Thyroid gland (tissue), 4 donors: Measurements from ENCODE around the gene EEFSEC.

ENCODE experiments used
- CTCF ChIP-seq, 6 experiments: fragments of 200-600 bp in 3 of 6; fragments of 450-650 bp in 3 of 6; sonication (generic) in 3 of 6; IDR thresholded peaks; one replicate each; pipeline ENCODE4 v1.5.1; 2016 to 2019; ENCODE audit warnings: antibody characterized with exemption in 6 of 6, mild to moderate bottlenecking in 2 of 6, inconsistent platforms in 1 of 6, moderate library complexity in 1 of 6
- POLR2A ChIP-seq, 2 donors: fragments of 450-650 bp; IDR thresholded peaks; one replicate each; pipeline ENCODE4 v1.6.1; 2017; ENCODE audit warnings: antibody characterized with exemption in 2 of 2, mild to moderate bottlenecking in 2 of 2, moderate library complexity in 1 of 2

GRCh38 chr3:128367761-128368160, 214.5 kb downstream of the EEFSEC start:
- TF ChIP-seq CTCF (IDR thresholded peaks at IDR 0.05) (no peak), POLR2A (IDR thresholded peaks at IDR 0.05) (no peak)
